Measurements from ENCODE around the gene KRTAP5-6.

- TF ChIP-seq CTCF (IDR thresholded peaks at IDR 0.05): no peak
- no peak for TF ChIP-seq POLR2AphosphoS5 (IDR thresholded peaks at IDR 0.05)
Observed at GRCh38 chr11:1729692-1730011, 32.7 kb downstream of the KRTAP5-6 start.

Data from prostate gland (tissue), 2 donors.